Prostate gland (tissue), 1 donor: Measurements from ENCODE around the gene CTSO.

ENCODE experiments used
- POLR2A ChIP-seq: fragments of 450-650 bp; IDR thresholded peaks from one replicate; pipeline ENCODE4 v1.6.1; 2016; ENCODE audit warnings: antibody characterized with exemption, mild to moderate bottlenecking
- POLR2AphosphoS5 ChIP-seq: sonication (generic); formaldehyde crosslinking; IDR thresholded peaks from one replicate; pipeline ENCODE4 v1.6.1; 2017; ENCODE audit warnings: antibody characterized with exemption

DNA sequence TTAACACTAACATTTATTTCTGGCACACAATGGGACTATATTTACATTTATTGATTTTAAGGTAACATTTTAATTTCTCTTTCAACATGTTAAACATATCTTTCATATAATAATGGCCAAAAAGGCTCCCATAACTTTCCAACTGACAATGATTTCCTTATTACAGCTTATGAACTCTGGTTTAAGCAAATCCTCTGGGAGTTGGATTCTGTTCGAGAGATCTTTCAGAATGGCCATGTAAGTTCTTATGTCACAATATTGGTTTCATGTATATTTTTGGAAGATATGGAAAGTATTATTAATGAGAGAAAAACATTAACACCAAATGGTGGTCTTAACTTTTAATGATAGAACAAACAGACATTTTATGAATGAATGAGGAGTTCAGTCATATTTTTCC, 46.1 kb downstream of the CTSO start:
- no peak for TF ChIP-seq POLR2AphosphoS5
- no peak for TF ChIP-seq POLR2A
